ENCODE results near the gene LDLRAD4.

Gene LDLRAD4

DNA sequence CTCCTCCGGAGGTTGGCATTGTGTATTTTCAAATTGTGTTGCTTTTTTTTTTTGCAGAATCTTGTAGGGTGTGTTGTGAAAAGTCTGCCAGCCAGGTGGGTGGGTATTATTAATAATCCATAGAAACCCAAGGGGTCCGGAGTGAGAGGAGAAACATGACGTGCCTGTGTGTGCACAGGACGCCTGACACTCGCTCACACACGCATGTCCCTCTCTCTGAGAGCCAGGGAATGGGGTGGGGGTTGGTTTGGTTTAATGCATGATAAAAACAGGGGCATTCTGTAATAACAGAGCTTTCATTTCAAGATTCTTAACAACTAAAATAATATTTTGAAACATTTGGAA lies 283.0 kb downstream of the LDLRAD4 start:
- TF ChIP-seq CTCF (IDR thresholded peaks at IDR 0.05), result no peak

DNA sequence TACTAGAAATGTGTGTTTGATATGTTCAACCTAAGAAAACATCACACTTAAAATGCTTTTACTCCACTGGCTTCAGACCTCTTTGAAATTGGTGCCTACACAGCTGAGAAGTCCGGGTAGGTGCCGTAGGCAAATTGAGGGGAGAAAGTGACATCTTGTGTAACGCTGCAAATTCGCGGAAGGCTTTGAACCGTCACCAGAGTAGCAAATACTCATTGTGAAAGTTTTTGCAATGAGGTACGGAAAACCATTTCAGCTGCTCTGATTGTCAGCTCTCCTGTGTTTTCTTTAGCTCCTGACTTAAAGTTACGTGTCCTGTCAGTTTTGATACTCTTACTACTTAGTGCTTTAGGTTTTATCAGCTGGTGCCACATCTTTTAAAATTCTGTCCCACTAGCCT lies 283.3 kb downstream of the LDLRAD4 start:
- TF ChIP-seq CTCF (IDR thresholded peaks at IDR 0.05), result no peak

- no peak for TF ChIP-seq CTCF (IDR thresholded peaks at IDR 0.05)
Measured at GRCh38 chr18:13502585-13502984, 284.0 kb downstream of the LDLRAD4 start.

- TF ChIP-seq CTCF (IDR thresholded peaks at IDR 0.05), result no peak
Measured at GRCh38 chr18:13503836-13504235, 285.3 kb downstream of the LDLRAD4 start.

DNA sequence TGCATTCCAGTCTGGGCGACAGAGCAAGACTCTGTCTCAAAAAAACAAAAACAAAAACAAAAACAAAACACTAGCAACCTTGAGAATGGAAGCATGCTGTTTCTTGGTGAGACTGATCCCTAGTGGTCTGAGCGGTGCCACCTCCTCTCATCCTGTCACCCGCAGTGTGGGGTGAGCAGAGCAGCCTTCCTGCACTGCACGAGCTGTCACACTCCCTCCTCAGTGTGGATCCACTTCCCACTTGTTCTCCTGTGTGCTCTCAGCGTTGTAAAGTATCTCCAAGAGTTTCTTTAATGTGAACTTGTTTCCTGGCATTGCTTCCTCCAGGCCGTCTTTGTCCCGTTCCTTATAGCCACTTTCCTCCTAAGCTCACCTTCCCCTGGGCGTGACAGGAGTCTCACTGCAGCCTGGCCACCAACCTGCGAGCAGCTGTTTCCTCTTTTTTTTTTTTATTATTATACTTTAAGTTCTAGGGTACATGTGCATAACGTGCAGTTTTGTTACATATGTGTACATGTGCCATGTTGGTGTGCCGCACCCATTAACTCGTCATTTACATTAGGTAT lies 287.3 kb downstream of the LDLRAD4 start:
- no peak for TF ChIP-seq CTCF (IDR thresholded peaks at IDR 0.05)

- TF ChIP-seq CTCF (IDR thresholded peaks at IDR 0.05), result no peak
Measured at GRCh38 chr18:13510594-13510993, 292.0 kb downstream of the LDLRAD4 start.

GRCh38 chr18:13511961-13512577 lies 293.5 kb downstream of the LDLRAD4 start:
- no peak for TF ChIP-seq CTCF (IDR thresholded peaks at IDR 0.05)

DNA sequence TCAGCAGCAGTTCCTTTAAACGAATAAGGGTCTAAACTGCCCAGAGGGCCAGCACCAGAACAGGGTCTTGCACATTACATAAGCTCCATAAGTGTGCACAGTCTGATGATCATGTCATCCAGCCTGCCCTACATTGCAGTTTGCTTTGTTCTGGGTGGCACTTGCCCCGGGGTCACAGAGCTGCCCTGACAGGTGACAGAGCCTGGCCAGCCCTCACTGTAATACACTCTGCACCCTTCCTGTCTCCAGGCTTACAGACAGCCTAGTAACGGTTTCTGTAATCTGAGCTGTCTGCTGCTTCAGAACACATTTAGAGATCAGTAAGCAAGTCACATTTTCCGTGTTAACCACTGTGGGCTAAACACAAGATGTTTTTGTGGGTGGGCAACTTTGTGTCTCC lies 294.5 kb downstream of the LDLRAD4 start:
- TF ChIP-seq CTCF (IDR thresholded peaks at IDR 0.05), result no peak
